K562 (cell line): ENCODE results near the gene VIT. TPM values are rescaled to one million over a fixed set of nuclear protein-coding genes. Genes with fewer than 3 reads are reported as not detected.

Experiments used
- ATAC-seq: fragments of 200-7000 bp; cut with Tn5 transposase; 3 replicates; pipeline ENCODE4 v1.9.1; 2020; ENCODE audit warnings: moderate library complexity
- BruUV-seq: library from RNA; stranded (reverse); fragments of 400-500 nt; replicated peaks from 2 replicates; lab custom pipeline; 2021; lab: Mats Ljungman, UMichigan
- CTCF ChIA-PET: fragments of 300-600 bp; formaldehyde crosslinking; extraction: SDS; loops from one replicate; lab custom pipeline; 2021; ENCODE audit warnings: low intra/inter-chr PET ratio; lab: Yijun Ruan, JAX
- POLR2A ChIA-PET: fragments of 300-600, 350-650 bp; sonication (Branson Sonifier 250); formaldehyde crosslinking; extraction: SDS; loops from one replicate; lab custom pipeline; 2021; ENCODE audit warnings: antibody characterized with exemption, inconsistent platforms; lab: Yijun Ruan, JAX
- DNase-seq, 4 experiments: peaks; one replicate each; pipeline versions ENCODE4 v3.0.0 to v3.0.0-alpha.2; 2011 to 2018; ENCODE audit warnings: low spot score in 3 of 4, mixed read lengths in 3 of 4; ENCODE audit errors: extremely low read depth in 1 of 4
- FAIRE-seq: peaks from 2 replicates; lab custom pipeline; 2011; peaks lifted over from hg19 to GRCh38; lab: Jason Lieb, UNC
- H2AFZ ChIP-seq: 2 replicates; pipeline ENCODE4 v1.6.0; 2011; ENCODE audit warnings: low read depth, low read length, control low read depth, inconsistent platforms
- H3K27ac ChIP-seq: fragments of 200-600 bp; 3 replicates; pipeline ENCODE4 v1.8.0; 2011; ENCODE audit warnings: low read depth, mild to moderate bottlenecking, control low read depth, inconsistent platforms, low read length, moderate library complexity, mixed read lengths; ENCODE audit errors: extremely low read depth
- H3K27me3 ChIP-seq, 2 experiments: fragments of 300-600 bp in 1 of 2; 2 replicates in 1 of 2; 3 replicates in 1 of 2; pipeline versions ENCODE4 v1.6.0 to v1.8.0; 2011; ENCODE audit warnings: inconsistent platforms in 2 of 2, low read length in 2 of 2, mild to moderate bottlenecking in 1 of 2, mixed read lengths in 1 of 2, moderate library complexity in 1 of 2; ENCODE audit not compliant: control insufficient read depth in 2 of 2, insufficient read depth in 2 of 2
- H3K36me3 ChIP-seq: fragments of 300-600 bp; 3 replicates; pipeline ENCODE4 v1.8.0; 2011; ENCODE audit warnings: mild to moderate bottlenecking, low read length, inconsistent platforms; ENCODE audit not compliant: control insufficient read depth, insufficient read depth
- H3K4me1 ChIP-seq, 2 experiments: fragments of 200-600 bp in 1 of 2; replicated peaks in 1 of 2; 2 replicates in 1 of 2; 3 replicates in 1 of 2; pipeline versions ENCODE4 v1.5.1 to v1.8.0; 2011; ENCODE audit warnings: inconsistent platforms in 2 of 2, low read length in 2 of 2, mild to moderate bottlenecking in 1 of 2, mixed read lengths in 1 of 2, moderate library complexity in 1 of 2; ENCODE audit not compliant: control insufficient read depth in 2 of 2, insufficient read depth in 2 of 2
- H3K4me2 ChIP-seq: 2 replicates; pipeline ENCODE4 v1.6.1; 2011; ENCODE audit warnings: low read length, control low read depth, inconsistent platforms, mixed read lengths; ENCODE audit not compliant: insufficient read depth
- H3K4me3 ChIP-seq: fragments of 200-600 bp; sonication (generic), shearing (Covaris generic); 2 replicates; pipeline ENCODE4 v1.5.1; 2016; ENCODE audit warnings: control low read depth, inconsistent platforms
- H3K79me2 ChIP-seq: fragments of 200-600 bp; 3 replicates; pipeline ENCODE4 v1.8.0; 2011; ENCODE audit warnings: low read length, inconsistent platforms; ENCODE audit not compliant: control insufficient read depth, insufficient read depth
- H3K9ac ChIP-seq, 2 experiments: 2 replicates each; pipeline versions ENCODE4 v1.6.0 to v1.6.1; 2011; ENCODE audit warnings: low read depth in 2 of 2, low read length in 2 of 2, control low read depth in 1 of 2, inconsistent platforms in 1 of 2, mild to moderate bottlenecking in 1 of 2, mixed read lengths in 1 of 2; ENCODE audit not compliant: insufficient read depth in 1 of 2
- H3K9me1 ChIP-seq: one replicate; pipeline ENCODE4 v1.6.0; 2011; ENCODE audit warnings: inconsistent platforms, mild to moderate bottlenecking, low read length, moderate library complexity; ENCODE audit not compliant: control insufficient read depth, insufficient read depth
- H3K9me3 ChIP-seq: replicated peaks from 2 replicates; pipeline ENCODE4 v1.5.1; 2011; ENCODE audit warnings: low read depth, low read length, inconsistent platforms; ENCODE audit not compliant: control insufficient read depth, insufficient read depth
- H4K20me1 ChIP-seq: replicated peaks from 2 replicates; pipeline ENCODE4 v1.6.1; 2011; ENCODE audit warnings: low read length, inconsistent platforms, mixed read lengths; ENCODE audit not compliant: control insufficient read depth, insufficient read depth
- BRD9 ChIP-seq: fragments of 450-650 bp; IDR thresholded peaks from 2 replicates; pipeline ENCODE4 v1.6.1; 2018; ENCODE audit warnings: low read depth; ENCODE audit not compliant: partially characterized antibody
- DMBX1 ChIP-seq: fragments of 250-450 bp; sonication (Bioruptor Pico); IDR thresholded peaks from 2 replicates; pipeline ENCODE4 v1.8.0; 2022; ENCODE audit warnings: inconsistent platforms, mild to moderate bottlenecking, moderate library complexity, borderline replicate concordance
- ERF ChIP-seq: fragments of 450-650 bp; formaldehyde crosslinking; IDR thresholded peaks from 2 replicates; pipeline ENCODE4 v1.4.0; 2020; ENCODE audit warnings: mild to moderate bottlenecking, mixed read lengths
- PHF21A ChIP-seq: fragments of 450-650 bp; IDR thresholded peaks from 2 replicates; pipeline ENCODE4 v1.6.1; 2017; ENCODE audit warnings: low read depth, borderline replicate concordance
- SPI1 ChIP-seq: IDR thresholded peaks from 2 replicates; pipeline ENCODE4 v1.6.1; 2011; ENCODE audit warnings: low read depth, low read length, control low read depth, borderline replicate concordance
- TBP ChIP-seq: optimal IDR thresholded peaks from 2 replicates; pipeline ENCODE3; 2011; ENCODE audit warnings: low read depth, low read length, improper control_type of control experiment
- ZFP36 ChIP-seq: fragments of 150-350 bp; IDR thresholded peaks from 2 replicates; pipeline ENCODE4 v1.6.1; 2018; ENCODE audit warnings: low read length, low read depth; ENCODE audit not compliant: partially characterized antibody
- WGBS: fragments of 100-300 bp; shearing (Covaris generic); methylation state at CpG from one replicate; pipeline ENCODE4 v1.1.6; 2016; ENCODE audit warnings: low coverage, mixed read lengths; ENCODE audit not compliant: insufficient coverage; ENCODE audit errors: missing lambda C conversion rate; 5-methylcytosine and 5-hydroxymethylcytosine counted together
- in situ Hi-C: fragments of 300-500 bp; cut with MboI; formaldehyde crosslinking; loops from 4 replicates; pipeline ENCODE4 v1.15.0; 2018; ENCODE audit warnings: inconsistent platforms, mixed read lengths
- intact Hi-C: fragments of 100-400 bp; cut with micrococcal nuclease; formaldehyde crosslinking; loops from 2 replicates; pipeline ENCODE4 v1.14.2; 2022
- polyA plus RNA-seq, 8 experiments: library from polyadenylated mRNA; depleted of rRNA in 4 of 8; stranded (reverse) in 5 of 8; unstranded in 3 of 8; fragments of >200 nt; fragmentation: Nextera tagmentation in 2 of 8; fragmentation: Illumina TruSeq in 1 of 8; extraction: Ambion mirVana in 2 of 8; extraction: Trizol in 1 of 8; gene quantifications; 2 replicates each; pipeline versions ENCODE4 v1.2.1 to v1.2.3, GENCODE V29; 2011 to 2014; ENCODE audit warnings: inconsistent platforms in 1 of 8, missing spikeins in 1 of 8
- total RNA-seq, 7 experiments: library from RNA; depleted of rRNA in 6 of 7; stranded (reverse); fragments of >200 nt in 6 of 7; fragmentation: Illumina TruSeq in 2 of 7; extraction: Trizol in 2 of 7; gene quantifications; 2 replicates each; pipeline versions ENCODE4 v1.2.1 to v1.2.3, GENCODE V29; 2011 to 2021; ENCODE audit warnings: low replicate concordance in 1 of 7
- TF ChIP-seq, protein P1 (sequence below): fragments of 450-650 bp; IDR thresholded peaks from 2 replicates; pipeline ENCODE4 v1.6.1; 2016
- TF ChIP-seq, protein P2 (sequence below): sonication (generic); formaldehyde crosslinking; IDR thresholded peaks from 2 replicates; pipeline ENCODE4 v1.8.0; 2022; ENCODE audit warnings: missing genetic modification reagents, mild to moderate bottlenecking, borderline replicate concordance
- TF ChIP-seq, protein P3 (sequence below): fragments of 450-650 bp; conservative IDR thresholded peaks from 2 replicates; pipeline ENCODE4 v1.6.1; 2016; ENCODE audit warnings: missing genetic modification characterization, low read depth, mild to moderate bottlenecking, missing compliant biosample characterization, moderate library complexity

Gene VIT
- total and polyA plus RNA-seq, 9 of the 15 experiments (the other 6 are each of a cell fraction or from before 2014, with no cell fraction given): not detected

DNA sequence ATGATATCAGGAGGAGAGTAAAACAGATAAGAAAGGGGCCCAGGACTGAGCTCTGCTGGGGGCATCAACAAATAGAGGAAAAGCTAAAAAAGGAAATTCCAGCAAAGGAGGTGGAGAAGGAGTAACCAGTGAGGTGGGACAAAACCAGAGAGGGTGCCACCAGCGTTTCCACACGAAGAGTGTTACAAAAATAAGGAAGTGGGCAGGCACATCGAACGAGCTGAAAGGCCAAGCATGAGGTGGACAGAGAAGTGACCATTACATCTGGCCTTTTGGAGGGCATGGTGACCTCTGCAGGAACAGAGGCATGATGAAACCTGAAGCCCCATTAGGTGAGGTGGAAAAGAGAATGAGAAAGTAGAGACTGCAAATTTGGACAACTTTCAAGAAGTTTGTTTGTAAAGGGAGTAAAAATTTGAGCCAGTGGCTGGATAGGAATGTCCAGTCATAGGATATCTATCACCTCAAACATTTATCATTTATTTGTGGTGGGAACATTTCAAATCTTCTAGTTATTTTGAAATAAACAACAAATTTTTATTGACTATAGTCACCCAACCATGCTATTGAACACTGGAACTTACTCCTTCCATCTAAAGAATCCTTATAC, 18.4 kb upstream of the VIT start:
- intact Hi-C loops (no loop called here), in situ Hi-C loops (no loop called here)
- Histone ChIP-seq H3K9ac (no peak overlapping the region), H3K27me3 (no peaks in the 10 kb centered on the region), H3K4me2 (no peak overlapping the region), H2AFZ (no peak overlapping the region), H4K20me1 (no peaks in the 10 kb centered on the region), H3K27ac (no peak overlapping the region), H3K4me3 (no peak overlapping the region), H3K4me1 (no peaks in the 10 kb centered on the region), H3K79me2 (no peaks in the 10 kb centered on the region), H3K9me1 (no peaks in the 10 kb centered on the region), H3K9me3 (no peaks in the 10 kb centered on the region), H3K36me3 (no peaks in the 10 kb centered on the region)
- BruUV-seq: no TSS peak
- no peak for FAIRE-seq
- CTCF ChIA-PET: no interaction called here
- no peak for DNase-seq
- POLR2A ChIA-PET: no interaction called here
- TF ChIP-seq SPI1 (peak; percentile 58; the same call in 1 of the 2 replicates), BRD9 (no peak)
- TF ChIP-seq, all 486 proteins: peak for 1
- ATAC-seq: no peak
- 0% methylated on average over 4 of the region's 4 CpGs for WGBS

DNA sequence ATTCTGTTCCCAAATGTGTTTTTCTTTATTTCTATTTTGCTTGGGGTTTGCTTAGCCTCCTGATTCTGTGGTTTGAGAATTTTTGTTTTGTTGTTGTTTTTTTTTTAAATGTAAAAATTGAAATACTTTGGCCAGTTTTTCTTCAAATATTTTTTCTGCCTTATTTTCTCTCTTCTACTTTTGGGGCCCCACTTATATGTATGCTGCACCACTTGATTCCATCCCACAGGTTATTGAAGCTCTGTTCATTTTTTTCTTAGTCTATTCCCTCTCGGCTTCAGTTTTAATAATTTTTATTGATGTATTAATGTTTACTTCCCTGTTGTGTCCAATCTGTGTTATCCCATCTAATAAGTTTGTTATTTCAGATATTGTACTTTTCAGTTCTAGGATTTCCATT, 17.7 kb upstream of the VIT start:
- Histone ChIP-seq H3K4me2 (no peak overlapping the region), H3K79me2 (no peaks in the 10 kb centered on the region), H3K4me3 (no peak overlapping the region), H3K27ac (no peak overlapping the region), H3K9me3 (no peaks in the 10 kb centered on the region), H3K4me1 (no peaks in the 10 kb centered on the region), H2AFZ (no peak overlapping the region), H3K36me3 (no peaks in the 10 kb centered on the region), H4K20me1 (no peaks in the 10 kb centered on the region), H3K9me1 (no peaks in the 10 kb centered on the region), H3K9ac (no peak overlapping the region), H3K27me3 (no peaks in the 10 kb centered on the region)
- BruUV-seq: no TSS peak
- FAIRE-seq (no peak), ATAC-seq (no peak), DNase-seq (no peak)
- WGBS: 0% methylated on average over 1 of the region's 1 CpG
- intact Hi-C loops (no loop called here), in situ Hi-C loops (no loop called here)
- POLR2A ChIA-PET: no interaction called here
- CTCF ChIA-PET: no interaction called here
- TF ChIP-seq ERF (CRISPR knock-in tag) (no peak), PHF21A (no peak), TBP (no peak), ZFP36 (no peak), DMBX1 (CRISPR knock-in tag) (no peak)
- TF ChIP-seq, protein P1, sequence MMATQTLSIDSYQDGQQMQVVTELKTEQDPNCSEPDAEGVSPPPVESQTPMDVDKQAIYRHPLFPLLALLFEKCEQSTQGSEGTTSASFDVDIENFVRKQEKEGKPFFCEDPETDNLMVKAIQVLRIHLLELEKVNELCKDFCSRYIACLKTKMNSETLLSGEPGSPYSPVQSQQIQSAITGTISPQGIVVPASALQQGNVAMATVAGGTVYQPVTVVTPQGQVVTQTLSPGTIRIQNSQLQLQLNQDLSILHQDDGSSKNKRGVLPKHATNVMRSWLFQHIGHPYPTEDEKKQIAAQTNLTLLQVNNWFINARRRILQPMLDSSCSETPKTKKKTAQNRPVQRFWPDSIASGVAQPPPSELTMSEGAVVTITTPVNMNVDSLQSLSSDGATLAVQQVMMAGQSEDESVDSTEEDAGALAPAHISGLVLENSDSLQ: no peak
- TF ChIP-seq, protein P2, sequence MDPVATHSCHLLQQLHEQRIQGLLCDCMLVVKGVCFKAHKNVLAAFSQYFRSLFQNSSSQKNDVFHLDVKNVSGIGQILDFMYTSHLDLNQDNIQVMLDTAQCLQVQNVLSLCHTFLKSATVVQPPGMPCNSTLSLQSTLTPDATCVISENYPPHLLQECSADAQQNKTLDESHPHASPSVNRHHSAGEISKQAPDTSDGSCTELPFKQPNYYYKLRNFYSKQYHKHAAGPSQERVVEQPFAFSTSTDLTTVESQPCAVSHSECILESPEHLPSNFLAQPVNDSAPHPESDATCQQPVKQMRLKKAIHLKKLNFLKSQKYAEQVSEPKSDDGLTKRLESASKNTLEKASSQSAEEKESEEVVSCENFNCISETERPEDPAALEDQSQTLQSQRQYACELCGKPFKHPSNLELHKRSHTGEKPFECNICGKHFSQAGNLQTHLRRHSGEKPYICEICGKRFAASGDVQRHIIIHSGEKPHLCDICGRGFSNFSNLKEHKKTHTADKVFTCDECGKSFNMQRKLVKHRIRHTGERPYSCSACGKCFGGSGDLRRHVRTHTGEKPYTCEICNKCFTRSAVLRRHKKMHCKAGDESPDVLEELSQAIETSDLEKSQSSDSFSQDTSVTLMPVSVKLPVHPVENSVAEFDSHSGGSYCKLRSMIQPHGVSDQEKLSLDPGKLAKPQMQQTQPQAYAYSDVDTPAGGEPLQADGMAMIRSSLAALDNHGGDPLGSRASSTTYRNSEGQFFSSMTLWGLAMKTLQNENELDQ (CRISPR knock-in tag): no peak
- TF ChIP-seq, protein P3, sequence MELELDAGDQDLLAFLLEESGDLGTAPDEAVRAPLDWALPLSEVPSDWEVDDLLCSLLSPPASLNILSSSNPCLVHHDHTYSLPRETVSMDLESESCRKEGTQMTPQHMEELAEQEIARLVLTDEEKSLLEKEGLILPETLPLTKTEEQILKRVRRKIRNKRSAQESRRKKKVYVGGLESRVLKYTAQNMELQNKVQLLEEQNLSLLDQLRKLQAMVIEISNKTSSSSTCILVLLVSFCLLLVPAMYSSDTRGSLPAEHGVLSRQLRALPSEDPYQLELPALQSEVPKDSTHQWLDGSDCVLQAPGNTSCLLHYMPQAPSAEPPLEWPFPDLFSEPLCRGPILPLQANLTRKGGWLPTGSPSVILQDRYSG (tag): no peak
